ENCODE data around the gene GAL.

DNA sequence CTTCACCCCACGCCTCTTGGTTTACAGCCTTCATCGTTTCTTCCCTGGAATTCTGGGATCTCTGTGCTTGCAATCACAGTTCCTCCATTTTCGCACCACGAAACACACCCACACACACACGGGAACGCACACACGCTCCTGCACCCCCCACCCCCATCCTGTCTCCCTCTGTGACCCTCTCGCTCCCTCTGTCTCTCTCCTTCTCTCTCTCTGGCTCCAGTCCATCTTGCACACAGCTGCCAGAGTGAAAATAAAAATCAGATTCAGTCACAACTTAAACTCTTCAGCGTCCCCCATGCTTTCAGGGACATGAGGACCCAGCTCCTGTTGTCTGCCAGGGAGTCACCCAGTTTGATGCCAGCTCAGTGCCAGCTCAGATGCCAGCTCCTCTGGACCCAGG, 3.0 kb downstream of the GAL start:
- TF ChIP-seq, protein P1, sequence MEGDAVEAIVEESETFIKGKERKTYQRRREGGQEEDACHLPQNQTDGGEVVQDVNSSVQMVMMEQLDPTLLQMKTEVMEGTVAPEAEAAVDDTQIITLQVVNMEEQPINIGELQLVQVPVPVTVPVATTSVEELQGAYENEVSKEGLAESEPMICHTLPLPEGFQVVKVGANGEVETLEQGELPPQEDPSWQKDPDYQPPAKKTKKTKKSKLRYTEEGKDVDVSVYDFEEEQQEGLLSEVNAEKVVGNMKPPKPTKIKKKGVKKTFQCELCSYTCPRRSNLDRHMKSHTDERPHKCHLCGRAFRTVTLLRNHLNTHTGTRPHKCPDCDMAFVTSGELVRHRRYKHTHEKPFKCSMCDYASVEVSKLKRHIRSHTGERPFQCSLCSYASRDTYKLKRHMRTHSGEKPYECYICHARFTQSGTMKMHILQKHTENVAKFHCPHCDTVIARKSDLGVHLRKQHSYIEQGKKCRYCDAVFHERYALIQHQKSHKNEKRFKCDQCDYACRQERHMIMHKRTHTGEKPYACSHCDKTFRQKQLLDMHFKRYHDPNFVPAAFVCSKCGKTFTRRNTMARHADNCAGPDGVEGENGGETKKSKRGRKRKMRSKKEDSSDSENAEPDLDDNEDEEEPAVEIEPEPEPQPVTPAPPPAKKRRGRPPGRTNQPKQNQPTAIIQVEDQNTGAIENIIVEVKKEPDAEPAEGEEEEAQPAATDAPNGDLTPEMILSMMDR (conservative IDR thresholded peaks at IDR 0.05; ENCODE audit: low read depth, low read length) = no peak
- no peak for TF ChIP-seq EZH2 (IDR thresholded peaks at IDR 0.05; ENCODE audit: borderline replicate concordance, low read depth, low read length, poor library complexity, severe bottlenecking)

All from A673 (cell line).